IPS-18c (cell line): ENCODE measurements around the gene PDE8B.
"Not testable (repeated sequence)": the region's sequence is repeated elsewhere in the genome, so short reads cannot be mapped to it uniquely, and the experiment has no call there.

Experiments
- H3K4me3 ChIP-seq: 2 replicates; pipeline ENCODE4 v1.7.0; 2013; ENCODE audit warnings: low read depth, mild to moderate bottlenecking, low read length, moderate library complexity; ENCODE audit not compliant: insufficient read depth
- H3K9me3 ChIP-seq: one replicate; pipeline ENCODE4 v1.6.1; 2013; ENCODE audit warnings: mild to moderate bottlenecking, low read length, moderate library complexity; ENCODE audit not compliant: control insufficient read depth, insufficient read depth

PDE8B gene

GRCh38 chr5:77355751-77356150 lies 145.3 kb downstream of the PDE8B start:
- Histone ChIP-seq H3K9me3 (no peaks in the 10 kb centered on the region), H3K4me3 (no peak overlapping the region)

- Histone ChIP-seq H3K4me3 (no peak overlapping the region), H3K9me3 (no peaks in the 10 kb centered on the region)
Observed at GRCh38 chr5:77356740-77357139, 146.3 kb downstream of the PDE8B start.

GRCh38 chr5:77358255-77359205 lies 148.1 kb downstream of the PDE8B start:
- no peak overlapping the region for H3K4me3 ChIP-seq
- no peaks in the 10 kb centered on the region for H3K9me3 ChIP-seq

- Histone ChIP-seq H3K4me3 (no peak overlapping the region), H3K9me3 (no peaks in the 10 kb centered on the region)
Observed at GRCh38 chr5:77359231-77359630, 148.8 kb downstream of the PDE8B start.

GRCh38 chr5:77360381-77360780 lies 149.9 kb downstream of the PDE8B start:
- no peak overlapping the region for H3K4me3 ChIP-seq
- H3K9me3 ChIP-seq: no peaks in the 10 kb centered on the region

- Histone ChIP-seq H3K9me3 (no peaks in the 10 kb centered on the region), H3K4me3 (no peak overlapping the region)
Observed at GRCh38 chr5:77360973-77361372, 150.5 kb downstream of the PDE8B start.

- H3K9me3 ChIP-seq: no peaks in the 10 kb centered on the region
- H3K4me3 ChIP-seq: no peak overlapping the region
Observed at GRCh38 chr5:77366717-77367500, 156.4 kb downstream of the PDE8B start.

- no peak overlapping the region for H3K4me3 ChIP-seq
- H3K9me3 ChIP-seq: no peaks in the 10 kb centered on the region
Observed at GRCh38 chr5:77367741-77368140, 157.3 kb downstream of the PDE8B start.

- Histone ChIP-seq H3K4me3 (no peak overlapping the region), H3K9me3 (no peaks in the 10 kb centered on the region)
Observed at GRCh38 chr5:77368367-77368766, 157.9 kb downstream of the PDE8B start.

GRCh38 chr5:77369566-77369965 lies 159.1 kb downstream of the PDE8B start:
- no peaks in the 10 kb centered on the region for H3K9me3 ChIP-seq
- no peak overlapping the region for H3K4me3 ChIP-seq

GRCh38 chr5:77374686-77375085 lies 164.2 kb downstream of the PDE8B start:
- Histone ChIP-seq H3K9me3 (no peaks in the 10 kb centered on the region), H3K4me3 (no peak overlapping the region)

GRCh38 chr5:77376609-77377300 lies 166.3 kb downstream of the PDE8B start:
- H3K9me3 ChIP-seq: no peaks in the 10 kb centered on the region
- H3K4me3 ChIP-seq: no peak overlapping the region

- no peak overlapping the region for H3K4me3 ChIP-seq
- no peaks in the 10 kb centered on the region for H3K9me3 ChIP-seq
Observed at GRCh38 chr5:77379558-77380061, 169.1 kb downstream of the PDE8B start.

GRCh38 chr5:77380636-77381035 lies 170.2 kb downstream of the PDE8B start:
- no peaks in the 10 kb centered on the region for H3K9me3 ChIP-seq

GRCh38 chr5:77383336-77383735 lies 172.9 kb downstream of the PDE8B start:
- H3K4me3 ChIP-seq, H3K9me3 ChIP-seq: not testable (repeated sequence)

More at GRCh38 chr5:77380636-77381035, 170.2 kb downstream of the PDE8B start:
- no peak overlapping the region for H3K4me3 ChIP-seq

GRCh38 chr5:77386340-77386739 lies 175.9 kb downstream of the PDE8B start:
- not testable (repeated sequence) for H3K9me3 ChIP-seq, H3K4me3 ChIP-seq

GRCh38 chr5:77389746-77390145 lies 179.3 kb downstream of the PDE8B start:
- no peak overlapping the region for H3K4me3 ChIP-seq
- H3K9me3 ChIP-seq: no peaks in the 10 kb centered on the region
